ENCODE measurements around the gene PAOX.
"Not testable (repeated sequence)": the region's sequence is repeated elsewhere in the genome, so short reads cannot be mapped to it uniquely, and the experiment has no call there.

- TF ChIP-seq CEBPB (tag; IDR thresholded peaks at IDR 0.05); HOMEZ (CRISPR knock-in tag; IDR thresholded peaks at IDR 0.05); MAFF (IDR thresholded peaks at IDR 0.05; ENCODE audit: low read length); ATF3 (IDR thresholded peaks at IDR 0.05); ATF3 (CRISPR knock-in tag; conservative IDR thresholded peaks at IDR 0.05); FOXJ3 (CRISPR knock-in tag; IDR thresholded peaks at IDR 0.05); MXI1 (IDR thresholded peaks at IDR 0.05; ENCODE audit: low read depth, low read length); TSC22D4 (tag; IDR thresholded peaks at IDR 0.05); CHD7 (IDR thresholded peaks at IDR 0.05; ENCODE audit: low read depth, low read length); ELK1 (CRISPR knock-in tag; IDR thresholded peaks at IDR 0.05); PHF21A (IDR thresholded peaks at IDR 0.05; ENCODE audit: borderline replicate concordance, low read depth); MBD1 (CRISPR knock-in tag; IDR thresholded peaks at IDR 0.05); EZH2 (IDR thresholded peaks at IDR 0.05; ENCODE audit: borderline replicate concordance, low read depth, low read length): not testable (repeated sequence)
Measured at GRCh38 chr10:133386951-133387350, 7.9 kb downstream of the PAOX start.

All from K562 (cell line).